DOHH2 (cell line): Measurements from ENCODE around the gene SYNDIG1.

Experiments used
- CTCF ChIP-seq: fragments of 200-600 bp; sonication (generic); IDR thresholded peaks from one replicate; pipeline ENCODE4 v1.5.1; 2014; ENCODE audit warnings: antibody characterized with exemption, mild to moderate bottlenecking, low read depth, low read length; ENCODE audit not compliant: poor library complexity, severe bottlenecking
- EZH2phosphoT487 ChIP-seq: fragments of 200-600 bp; sonication (generic); IDR thresholded peaks from 2 replicates; pipeline ENCODE4 v1.6.1; 2017; ENCODE audit warnings: borderline replicate concordance, mild to moderate bottlenecking, antibody characterized with exemption, low read length, moderate library complexity, mixed read lengths

- TF ChIP-seq CTCF, result no peak
- no peak for TF ChIP-seq EZH2phosphoT487
These were observed 20.3 kb upstream of the SYNDIG1 start for GRCh38 chr20:24449026-24449720.
